Middle frontal gyrus (tissue), 1 donor: ENCODE data around the gene AXIN1.

Source experiments
- DNase-seq: peaks from one replicate; pipeline ENCODE4 v3.0.0-alpha.2; 2015; ENCODE audit warnings: low spot score; ENCODE audit errors: extremely low spot score

The AXIN1 gene

GRCh38 chr16:305916-306626, 46.5 kb downstream of the AXIN1 start:
- no peak for DNase-seq

- no peak for DNase-seq
Observed at GRCh38 chr16:303760-304505, 48.6 kb downstream of the AXIN1 start.

GRCh38 chr16:301950-302349, 50.6 kb downstream of the AXIN1 start:
- no peak for DNase-seq

GRCh38 chr16:301235-301634, 51.3 kb downstream of the AXIN1 start:
- DNase-seq: no peak

DNA sequence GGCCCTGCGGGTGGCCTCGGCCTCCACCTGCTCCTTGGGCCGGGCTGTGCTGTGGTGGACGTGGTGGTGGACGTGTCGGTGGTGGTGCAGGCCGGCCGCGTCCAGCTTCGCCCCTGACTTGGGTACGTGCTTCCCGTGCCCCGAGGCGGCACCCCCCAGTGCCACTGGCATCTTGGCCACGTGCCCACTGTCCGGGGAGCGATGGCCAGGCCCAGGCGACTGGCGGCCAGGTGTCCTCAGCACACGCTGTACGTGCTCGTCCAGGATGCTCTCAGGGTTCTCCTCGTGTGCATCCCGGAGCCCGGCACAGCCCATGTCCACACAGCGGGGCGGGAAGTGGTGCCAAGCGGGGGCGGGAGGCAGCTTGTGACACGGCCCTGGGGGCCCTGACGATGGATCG, 54.7 kb downstream of the AXIN1 start:
- DNase-seq: no peak

DNA sequence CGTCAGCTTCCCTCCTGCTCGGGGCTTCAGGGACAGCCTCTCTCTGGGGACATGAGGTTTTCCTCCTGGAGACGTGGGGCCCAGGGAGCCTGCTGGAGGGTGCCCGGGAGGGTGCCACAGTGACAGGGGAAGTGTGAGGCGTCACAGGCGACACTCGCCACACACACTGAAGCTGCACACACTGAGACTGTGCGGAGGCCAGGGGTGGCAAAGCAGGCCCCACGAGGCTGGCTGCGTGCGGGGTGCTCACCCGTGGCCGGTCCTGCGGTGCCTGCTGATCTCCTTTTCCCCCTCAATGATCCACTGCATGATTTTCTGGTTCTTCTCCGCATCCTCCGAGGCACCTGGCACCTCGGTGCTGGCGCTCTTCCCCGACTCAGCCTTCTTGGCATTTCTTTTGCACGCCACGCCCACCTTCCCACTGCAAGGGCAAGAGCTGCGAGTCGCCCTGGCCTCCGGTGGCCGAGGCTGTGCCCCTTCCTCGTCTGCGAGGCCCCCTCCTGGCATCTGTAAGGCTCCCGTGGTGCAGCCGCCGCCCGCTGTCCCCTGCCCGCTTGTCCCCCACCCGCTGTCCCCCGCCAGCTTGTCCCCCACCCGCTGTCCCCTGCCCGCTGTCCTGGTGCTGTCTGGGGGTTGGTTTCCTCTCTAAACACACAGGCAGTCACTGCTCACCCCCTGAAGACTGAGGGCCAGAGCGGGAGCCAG, 55.6 kb downstream of the AXIN1 start:
- no peak for DNase-seq

DNA sequence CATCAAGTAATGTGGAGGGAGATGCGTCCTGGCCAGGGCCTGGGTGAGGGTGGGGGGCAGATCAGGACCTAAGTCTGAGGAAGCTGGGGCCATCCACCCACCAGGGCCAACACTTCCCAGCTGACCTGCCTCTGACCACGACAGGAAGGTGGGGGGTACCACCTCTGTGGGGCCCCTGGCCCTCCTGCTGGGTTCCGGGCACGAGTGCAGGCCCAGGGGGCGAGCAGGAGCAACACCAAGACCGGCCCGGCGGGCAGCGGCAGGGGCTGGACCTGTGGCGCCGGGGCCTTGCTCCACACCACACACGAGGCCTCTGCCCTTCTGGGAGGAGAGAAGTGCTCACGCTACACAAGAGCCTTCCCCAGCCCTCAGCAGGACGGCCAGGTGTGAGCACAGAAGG, 56.2 kb downstream of the AXIN1 start:
- DNase-seq: no peak

DNA sequence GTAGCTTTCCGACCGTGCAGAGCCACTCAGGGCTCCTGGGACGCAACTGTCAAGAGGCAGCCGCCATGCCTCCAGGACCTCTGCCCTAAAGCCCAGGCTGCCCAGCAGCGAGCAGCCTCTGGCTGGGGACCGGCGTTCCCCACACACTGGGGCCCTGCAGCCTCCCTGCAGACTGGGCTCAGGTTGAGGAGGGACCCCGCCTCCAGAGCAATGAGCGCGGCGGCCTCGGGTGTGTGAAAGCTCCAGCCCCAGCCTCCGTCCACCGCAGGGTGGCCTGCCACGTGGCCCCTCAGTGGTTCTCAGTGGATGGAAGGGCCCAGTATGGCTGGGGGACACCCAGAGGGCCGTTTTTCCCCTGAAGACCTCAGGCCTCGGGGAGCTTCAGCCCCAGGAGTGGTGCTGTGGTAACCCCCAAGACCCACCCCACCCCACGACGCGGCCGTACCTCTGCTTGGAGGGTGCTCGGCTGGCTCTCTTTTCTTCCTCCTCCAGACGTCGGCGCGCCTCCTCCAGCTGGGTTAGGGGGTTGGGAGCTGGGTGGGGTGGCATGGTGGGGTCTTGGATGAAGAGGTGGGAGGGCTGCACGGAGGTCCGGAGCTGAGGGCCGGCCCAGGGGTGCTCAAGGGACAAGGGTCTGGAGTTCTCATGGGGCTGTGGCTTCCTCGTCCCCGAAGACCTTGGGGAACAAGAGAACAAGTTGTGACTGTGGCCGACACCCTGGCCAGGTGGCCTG, 59.3 kb downstream of the AXIN1 start:
- no peak for DNase-seq

DNA sequence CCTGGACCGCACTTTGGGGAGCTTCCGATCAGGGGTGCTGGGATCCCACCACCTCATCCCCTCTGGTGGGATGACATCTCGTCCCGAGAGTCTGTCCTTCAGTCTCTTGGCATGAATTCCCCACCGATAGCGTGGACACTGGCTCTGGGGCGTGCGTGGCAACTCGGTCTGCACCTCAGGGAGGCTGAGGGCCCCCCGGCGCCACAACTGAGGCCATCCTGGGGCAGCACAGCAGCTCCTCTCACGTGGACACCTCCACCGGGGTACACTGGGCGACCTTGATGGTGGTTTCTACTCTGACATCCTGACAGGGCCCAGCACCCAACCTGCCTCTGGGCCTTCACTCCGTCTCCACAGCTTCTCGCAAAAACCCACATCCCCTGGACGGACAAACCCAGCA, 61.0 kb downstream of the AXIN1 start:
- DNase-seq: no peak

- DNase-seq: no peak
Observed at GRCh38 chr16:290681-291405, 61.7 kb downstream of the AXIN1 start.

GRCh38 chr16:290015-290680, 62.4 kb downstream of the AXIN1 start:
- no peak for DNase-seq

DNA sequence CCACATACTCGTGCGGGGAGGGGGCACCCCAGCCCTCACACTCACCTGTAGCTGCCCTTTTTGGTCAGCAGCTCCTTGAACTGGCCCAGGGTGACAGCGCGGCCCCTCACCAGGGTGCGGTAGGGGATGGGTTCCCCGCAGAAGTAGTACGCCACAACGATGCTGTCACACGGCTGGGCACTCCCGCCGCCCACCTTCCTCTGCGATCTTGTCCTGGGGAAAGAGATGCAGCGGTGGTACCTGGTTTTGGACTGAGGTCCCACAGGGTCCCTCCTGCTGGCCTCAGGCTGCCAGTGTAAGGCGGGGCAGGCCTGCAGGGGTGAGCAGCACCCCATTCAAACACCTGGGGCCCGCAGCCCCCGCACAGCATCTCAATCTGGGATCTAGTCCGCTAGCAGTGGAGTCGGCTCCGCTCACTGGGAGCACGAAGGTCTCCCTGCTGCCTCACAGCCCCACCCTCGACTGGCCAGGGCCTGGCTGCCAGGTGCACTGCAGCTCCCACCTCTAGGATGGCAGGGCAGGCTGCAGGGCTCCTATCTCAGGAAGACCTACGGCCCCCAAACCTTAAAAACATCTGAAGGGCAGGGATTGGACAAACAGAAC, 63.0 kb downstream of the AXIN1 start:
- no peak for DNase-seq

DNA sequence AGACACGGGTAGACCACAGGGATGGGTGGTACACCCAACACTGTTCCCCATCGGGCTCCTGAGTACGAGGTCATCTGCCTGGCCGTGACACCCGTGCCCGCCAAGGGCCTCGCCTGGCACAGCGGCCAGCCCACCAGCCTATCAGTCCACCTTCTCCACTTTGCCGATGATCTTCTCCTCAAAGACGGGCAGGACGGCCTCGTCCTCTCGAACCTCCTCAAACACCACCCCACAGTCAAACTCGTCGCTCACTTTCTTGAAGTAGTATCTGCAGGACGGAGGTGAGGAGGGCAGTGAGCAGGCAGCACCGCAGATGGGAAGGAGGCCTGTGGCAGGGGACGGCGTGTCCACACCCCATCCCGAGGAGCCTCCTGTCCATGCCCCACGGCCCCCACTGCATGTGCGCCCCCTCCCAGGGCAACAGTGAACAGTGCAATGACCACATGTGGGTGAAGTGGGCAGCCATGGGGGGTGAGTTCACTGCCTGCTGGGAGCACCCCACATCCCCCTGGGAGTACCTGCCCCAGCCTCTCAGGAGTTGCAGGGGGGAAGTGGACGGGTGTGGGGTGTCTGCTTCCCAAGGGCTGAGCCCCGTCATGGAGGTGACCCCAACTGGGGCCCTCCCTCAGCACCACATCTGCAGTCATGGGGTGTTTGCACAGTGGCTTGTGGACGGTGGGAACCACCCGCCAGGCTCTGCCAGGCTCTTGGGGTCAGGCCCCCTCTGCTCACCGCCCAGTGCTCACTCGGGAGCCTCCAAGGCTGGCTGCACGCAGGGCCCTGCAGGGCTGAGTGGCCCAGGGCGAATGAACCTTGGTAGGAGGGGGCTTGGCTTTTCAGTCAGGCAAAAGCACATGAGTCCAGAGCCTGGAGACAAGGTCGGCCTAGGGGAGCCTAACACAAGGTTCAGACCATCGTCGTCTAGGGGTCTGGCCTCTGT, 64.3 kb downstream of the AXIN1 start:
- no peak for DNase-seq

DNA sequence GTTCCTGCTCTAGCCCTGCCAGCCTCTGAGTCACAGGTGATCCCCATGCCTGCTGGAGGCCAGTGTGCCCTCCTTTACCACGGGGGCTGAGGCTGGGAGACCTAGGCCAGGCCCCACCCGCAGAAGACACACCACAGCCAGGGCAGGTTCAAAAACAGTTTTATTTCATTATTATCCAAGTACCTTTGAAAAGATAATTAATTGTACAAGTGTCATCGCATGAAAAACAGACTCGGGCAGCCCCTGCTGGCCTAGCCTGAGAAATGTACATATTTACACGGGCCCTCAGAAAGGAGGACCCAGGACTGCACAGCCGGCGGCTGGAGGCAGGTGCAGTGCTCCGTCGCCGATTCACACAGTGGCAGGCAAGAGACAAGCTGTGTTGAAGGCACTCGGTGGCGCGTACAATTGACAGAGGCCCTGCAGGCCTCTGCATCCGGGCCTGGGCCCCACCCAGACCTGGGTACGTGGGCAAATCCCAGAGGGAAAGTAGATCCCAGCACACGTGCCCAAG, 65.2 kb downstream of the AXIN1 start:
- no peak for DNase-seq

- DNase-seq: no peak
Observed at GRCh38 chr16:286491-287297, 65.8 kb downstream of the AXIN1 start.

GRCh38 chr16:285146-286055, 67.1 kb downstream of the AXIN1 start:
- DNase-seq: no peak
